ENCODE measurements around the gene SLC20A1.

Gene SLC20A1

GRCh38 chr2:112633708-112634107, 12.0 kb upstream of the SLC20A1 start:
- TF ChIP-seq CTCF (IDR thresholded peaks at IDR 0.05; ENCODE audit: low read depth, low read length, missing control alignments) = no peak
- in situ Hi-C loops (cut with HindIII; ENCODE audit: low sequenced_read_pairs) = no loop called here
- DNase-seq (ENCODE audit: low read depth) = no peak
- H3K4me3 ChIP-seq (ENCODE audit: low read depth, low read length) = no peak overlapping the region

- TF ChIP-seq CTCF (IDR thresholded peaks at IDR 0.05; ENCODE audit: low read depth, low read length, missing control alignments) = no peak
- DNase-seq (ENCODE audit: low read depth) = no peak
- in situ Hi-C loops (cut with HindIII; ENCODE audit: low sequenced_read_pairs) = no loop called here
- no peak overlapping the region for H3K4me3 ChIP-seq (ENCODE audit: low read depth, low read length)
These were observed 11.4 kb upstream of the SLC20A1 start for GRCh38 chr2:112634153-112634873.

- in situ Hi-C loops (cut with HindIII; ENCODE audit: low sequenced_read_pairs) = no loop called here
- no peak for TF ChIP-seq CTCF (IDR thresholded peaks at IDR 0.05; ENCODE audit: low read depth, low read length, missing control alignments)
- DNase-seq (ENCODE audit: low read depth) = no peak
- no peak overlapping the region for H3K4me3 ChIP-seq (ENCODE audit: low read depth, low read length)
These were observed 10.9 kb upstream of the SLC20A1 start for GRCh38 chr2:112634874-112635157.

- H3K4me3 ChIP-seq (ENCODE audit: low read depth, low read length) = no peak overlapping the region
- in situ Hi-C loops (cut with HindIII; ENCODE audit: low sequenced_read_pairs) = no loop called here
- TF ChIP-seq CTCF (IDR thresholded peaks at IDR 0.05; ENCODE audit: low read depth, low read length, missing control alignments) = no peak
- no peak for DNase-seq (ENCODE audit: low read depth)
These were observed 9.0 kb upstream of the SLC20A1 start for GRCh38 chr2:112636605-112637288.

GRCh38 chr2:112637289-112637660, 8.5 kb upstream of the SLC20A1 start:
- H3K4me3 ChIP-seq (ENCODE audit: low read depth, low read length) = no peak overlapping the region
- in situ Hi-C loops (cut with HindIII; ENCODE audit: low sequenced_read_pairs) = no loop called here
- TF ChIP-seq CTCF (IDR thresholded peaks at IDR 0.05; ENCODE audit: low read depth, low read length, missing control alignments) = no peak
- no peak for DNase-seq (ENCODE audit: low read depth)

- no peak for DNase-seq (ENCODE audit: low read depth)
- H3K4me3 ChIP-seq (ENCODE audit: low read depth, low read length) = no peak overlapping the region
- TF ChIP-seq CTCF (IDR thresholded peaks at IDR 0.05; ENCODE audit: low read depth, low read length, missing control alignments) = no peak
- in situ Hi-C loops (cut with HindIII; ENCODE audit: low sequenced_read_pairs) = no loop called here
These were observed 5.8 kb upstream of the SLC20A1 start for GRCh38 chr2:112639936-112640335.
